Activated CD4-positive, alpha-beta memory T cell treated with anti-CD3 and anti-CD28 coated beads, Interleukin-2, amount 10 ng/mL, durations not matched to agents 7 days and 5 days (primary cell): ENCODE results near the gene SCARF1. TPM values are rescaled to one million over a fixed set of nuclear protein-coding genes. Genes with fewer than 3 reads are reported as not detected.
"Not testable (repeated sequence)": the region's sequence is repeated elsewhere in the genome, so short reads cannot be mapped to it uniquely, and the experiment has no call there.

ENCODE experiments used
- CTCF ChIA-PET: fragments of 350-600 bp; sonication (Branson Sonifier 250); formaldehyde crosslinking; loops from one replicate; lab custom pipeline; 2021; ENCODE audit warnings: antibody characterized with exemption, inconsistent platforms; lab: Charles Lee
- POLR2A ChIA-PET: fragments of 350-600 bp; sonication (Branson Sonifier 250); formaldehyde crosslinking; loops from one replicate; lab custom pipeline; 2021; ENCODE audit warnings: antibody characterized with exemption; lab: Charles Lee
- DNase-seq: peaks from one replicate; pipeline ENCODE4 v3.0.0-alpha.2; 2020
- H3K27ac Mint-ChIP-seq: one replicate; pipeline ENCODE4 v1.8.0; 2021; ENCODE audit warnings: mild to moderate bottlenecking, mixed read lengths
- H3K27me3 Mint-ChIP-seq: one replicate; pipeline ENCODE4 v1.8.0; 2021; ENCODE audit warnings: mixed read lengths
- H3K36me3 Mint-ChIP-seq: one replicate; pipeline ENCODE4 v1.8.0; 2021; ENCODE audit warnings: low read depth, mixed read lengths
- H3K4me1 Mint-ChIP-seq: one replicate; pipeline ENCODE4 v1.8.0; 2021; ENCODE audit warnings: mixed read lengths
- H3K4me3 Mint-ChIP-seq: one replicate; pipeline ENCODE4 v1.8.0; 2021; ENCODE audit warnings: mild to moderate bottlenecking, mixed read lengths
- H3K9me3 Mint-ChIP-seq: one replicate; pipeline ENCODE4 v1.8.0; 2021; ENCODE audit warnings: mixed read lengths
- total RNA-seq, 2 experiments: library from RNA; stranded (reverse); gene quantifications; one replicate each; pipeline ENCODE4 v1.2.3, GENCODE V29; 2021

The SCARF1 gene
- total RNA-seq, 2 experiments from 2014 or later = 2.8 to 3.2 TPM

DNA sequence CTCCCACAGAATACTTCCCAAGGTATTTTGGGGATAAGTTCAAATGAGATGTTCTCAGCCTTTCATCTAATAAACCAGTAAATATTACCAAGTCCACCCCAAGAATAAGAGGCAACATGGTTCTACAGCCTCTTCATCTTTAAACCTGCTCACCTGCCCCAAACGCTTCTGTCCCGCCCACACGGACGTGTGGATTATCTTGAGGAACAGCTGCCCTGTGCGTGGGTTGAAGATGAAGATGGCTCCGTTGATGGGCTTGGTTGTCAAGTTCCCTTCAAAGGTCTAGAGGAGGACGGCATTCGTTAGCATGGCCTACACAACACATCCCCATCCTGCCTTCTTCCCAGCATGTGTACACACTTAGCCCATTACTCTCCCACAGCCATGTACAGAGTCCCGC lies 12.6 kb upstream of the SCARF1 start:
- no peaks in the 10 kb centered on the region for H3K27me3 Mint-ChIP-seq
- CTCF ChIA-PET = interaction anchor here (1.1 kb wide), 1 partner anchor 9 kb away, joined by 6 read pairs; no protein-coding TSS in a partner anchor
- H3K9me3 Mint-ChIP-seq = no peaks in the 10 kb centered on the region
- POLR2A ChIA-PET = interaction anchor here (1.3 kb wide), 1 partner anchor 9 kb away, joined by 4 read pairs; the partner anchor contains the start of gene RILP
- no peaks in the 10 kb centered on the region for H3K4me1 Mint-ChIP-seq
- peaks cover 81% of the 10 kb centered on the region for H3K36me3 Mint-ChIP-seq
- DNase-seq = no peak
- H3K4me3 Mint-ChIP-seq = no peak overlapping the region
- H3K27ac Mint-ChIP-seq = no peak overlapping the region

DNA sequence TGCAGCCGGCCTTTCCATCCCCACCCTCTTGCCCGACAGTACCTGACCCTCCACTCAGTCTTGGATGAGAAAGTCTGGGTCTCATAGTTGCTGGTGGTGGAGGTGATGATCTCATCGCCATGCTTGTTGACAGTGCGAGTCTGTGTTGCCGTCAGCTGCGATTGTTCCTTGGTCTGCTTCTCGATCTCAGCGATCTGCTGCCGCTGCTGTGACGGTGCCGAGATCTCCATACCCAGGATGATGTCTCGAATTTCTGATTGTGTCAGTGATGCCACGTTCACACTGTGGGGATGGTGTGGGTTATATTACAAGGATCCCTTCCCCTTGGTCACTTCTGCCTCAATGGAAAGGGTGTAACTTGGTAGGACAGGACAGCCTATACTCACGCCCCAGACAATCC lies 8.2 kb upstream of the SCARF1 start:
- POLR2A ChIA-PET = no interaction called here
- no peaks in the 10 kb centered on the region for H3K27me3 Mint-ChIP-seq

DNA sequence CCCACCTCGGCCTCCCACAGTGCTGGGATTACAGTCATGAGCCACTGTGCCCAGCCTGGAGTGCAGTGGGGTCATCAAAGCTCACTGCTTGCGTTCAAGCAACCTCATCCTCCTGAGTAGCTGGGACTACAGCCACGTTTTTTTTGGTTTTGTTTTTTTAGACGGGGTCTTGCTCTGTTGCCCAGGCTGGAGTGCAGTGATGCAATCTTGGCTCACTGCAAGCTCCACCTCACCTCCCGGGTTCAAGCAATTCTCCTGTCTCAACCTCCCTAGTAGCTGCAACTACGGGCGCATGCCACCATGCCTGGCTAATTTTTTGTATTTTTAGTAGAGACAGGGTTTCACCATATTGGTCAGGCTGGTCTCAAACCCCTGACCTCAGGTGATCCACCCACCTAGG lies 7.3 kb upstream of the SCARF1 start:
- DNase-seq, H3K27ac Mint-ChIP-seq, CTCF ChIA-PET, H3K27me3 Mint-ChIP-seq, H3K4me3 Mint-ChIP-seq, H3K9me3 Mint-ChIP-seq: not testable (repeated sequence)
- POLR2A ChIA-PET = interaction anchor here (1.4 kb wide), 1 partner anchor 8 kb away, joined by 5 read pairs; no protein-coding TSS in a partner anchor
- Mint-ChIP-seq H3K4me1 (peaks cover 10% of the 10 kb centered on the region), H3K36me3 (peaks cover 62% of the 10 kb centered on the region)

More for the DNA sequence above, 8.2 kb upstream of the SCARF1 start:
- peaks cover 71% of the 10 kb centered on the region for H3K36me3 Mint-ChIP-seq
- no peak overlapping the region for H3K4me3 Mint-ChIP-seq
- H3K27ac Mint-ChIP-seq = no peak overlapping the region
- CTCF ChIA-PET = no interaction called here
- DNase-seq = no peak
- no peaks in the 10 kb centered on the region for H3K9me3 Mint-ChIP-seq
- H3K4me1 Mint-ChIP-seq = peaks cover 10% of the 10 kb centered on the region

DNA sequence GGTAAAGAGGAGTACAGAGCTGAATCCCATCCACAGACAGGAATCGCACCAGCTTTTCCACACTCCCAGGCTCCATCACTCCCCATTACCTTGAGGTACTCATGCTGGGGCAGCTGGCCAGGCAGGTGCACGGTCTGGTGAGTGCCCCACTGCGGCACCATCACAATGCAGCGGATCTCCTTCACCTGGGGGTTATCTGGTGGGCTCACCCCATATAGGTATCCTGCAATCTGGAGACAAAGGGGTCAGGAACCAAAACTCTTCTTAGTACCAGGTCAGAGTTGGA lies 6.0 kb upstream of the SCARF1 start:
- peaks cover 14% of the 10 kb centered on the region for H3K4me1 Mint-ChIP-seq
- DNase-seq = no peak
- ChIA-PET CTCF (interaction anchor here (1.1 kb wide), 1 partner anchor 17 kb away, joined by 4 read pairs; no protein-coding TSS in a partner anchor), POLR2A (interaction anchor here (0.8 to 1.4 kb wide), 2 partner anchors 9 to 33 kb away, joined by 3 to 5 read pairs; no protein-coding TSS in a partner anchor)
- H3K27me3 Mint-ChIP-seq = no peaks in the 10 kb centered on the region
- H3K27ac Mint-ChIP-seq = no peak overlapping the region
- H3K4me3 Mint-ChIP-seq = no peak overlapping the region
- H3K9me3 Mint-ChIP-seq = no peaks in the 10 kb centered on the region
- H3K36me3 Mint-ChIP-seq = peaks cover 54% of the 10 kb centered on the region

DNA sequence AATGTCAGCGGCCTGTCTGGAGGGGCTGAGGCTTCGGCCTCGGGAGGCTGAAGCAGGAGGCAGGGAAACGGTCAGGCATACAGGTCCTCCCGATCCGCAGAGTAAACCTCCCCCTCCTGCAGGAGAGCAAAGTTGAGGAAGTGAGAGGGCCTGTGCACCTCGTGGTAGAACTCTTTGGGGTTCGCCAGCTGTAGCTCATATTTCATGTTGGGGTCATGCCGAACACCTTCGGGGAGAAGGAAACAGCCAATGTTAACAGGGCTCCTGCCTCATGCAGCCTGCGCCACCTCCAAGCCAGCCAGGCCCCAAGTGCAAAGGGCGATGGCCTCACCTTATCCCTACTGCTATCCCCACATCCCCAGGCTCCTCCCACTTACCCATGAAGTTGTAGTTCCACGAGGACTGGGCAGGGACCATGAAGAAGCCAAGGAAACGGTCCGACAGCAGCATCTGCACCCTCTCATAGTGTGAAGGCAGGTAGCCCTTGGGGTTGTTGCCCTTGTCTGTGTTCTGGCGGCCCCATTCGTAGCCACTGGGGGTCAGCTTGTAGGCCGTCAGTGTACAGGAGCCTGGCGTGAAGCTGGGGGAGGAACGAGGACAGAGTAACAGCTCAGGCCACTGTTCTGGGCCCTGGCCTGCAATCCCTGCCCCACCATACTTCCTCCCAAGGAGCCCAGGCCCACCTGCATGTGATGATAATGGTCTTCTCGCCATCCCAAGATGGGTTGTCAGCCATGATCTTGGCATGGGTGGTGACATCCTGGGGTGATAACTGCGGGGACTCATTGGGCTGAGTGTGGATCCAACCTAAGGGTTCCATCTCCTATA lies 5.4 kb upstream of the SCARF1 start:
- ChIA-PET CTCF (interaction anchor here (2.5 to 3.6 kb wide), 2 partner anchors 18 to 21 kb away, joined by 23 to 25 read pairs; partner anchors contain the start of gene SLC43A2), POLR2A (interaction anchor here (0.8 to 3.0 kb wide), 9 partner anchors 10 to 178 kb away, joined by 3 to 15 read pairs (median 5); partner anchors contain the start of genes PRPF8, RPA1 and SMYD4)
- Mint-ChIP-seq H3K4me1 (peaks cover 20% of the 10 kb centered on the region), H3K4me3 (no peak overlapping the region), H3K9me3 (no peaks in the 10 kb centered on the region), H3K36me3 (peaks cover 48% of the 10 kb centered on the region), H3K27ac (no peak overlapping the region), H3K27me3 (no peaks in the 10 kb centered on the region)
- no peak for DNase-seq

DNA sequence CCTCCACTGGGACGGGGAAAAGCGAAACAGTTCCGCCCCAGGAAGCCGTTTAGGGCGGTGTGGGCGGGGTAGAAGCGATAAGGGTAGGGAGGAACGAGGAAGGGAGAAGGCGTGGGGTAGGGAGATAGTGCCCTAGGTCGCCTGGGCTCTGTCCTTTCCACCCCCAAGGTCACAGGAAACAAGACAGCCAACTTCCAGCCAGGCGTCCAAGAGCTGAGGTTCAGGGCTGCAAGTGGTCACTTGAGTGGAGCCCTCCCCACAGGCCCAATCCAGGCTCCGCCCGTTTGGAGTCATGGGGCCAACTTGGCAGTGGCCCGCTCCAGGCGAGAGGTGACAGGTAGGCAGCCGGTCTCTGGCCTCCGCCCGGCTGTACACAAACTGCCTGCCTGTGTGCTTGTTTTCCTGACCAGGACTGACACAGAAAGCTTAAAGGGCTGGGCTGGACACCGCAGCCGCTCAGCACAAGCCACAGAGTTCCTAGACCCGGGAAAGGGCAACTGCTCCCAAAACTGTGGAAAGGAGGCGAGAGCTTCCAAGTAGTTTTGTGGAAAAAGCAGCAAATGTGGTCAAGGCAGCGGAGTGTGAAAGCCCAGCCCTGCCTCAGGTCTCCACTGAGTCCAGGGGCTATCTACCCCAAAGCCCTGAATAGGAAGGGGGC lies 4.4 kb upstream of the SCARF1 start, which contains the start of gene RILP:
RILP (minus strand) TSS at position 23 of the 658 bp plus-strand sequence. CDS start 62 bp downstream, outside the sequence.
- Mint-ChIP-seq H3K4me1 (peaks cover 29% of the 10 kb centered on the region), H3K27me3 (no peaks in the 10 kb centered on the region), H3K9me3 (no peaks in the 10 kb centered on the region), H3K27ac (peak within 1 kb of the TSS; percentile 64), H3K36me3 (peaks cover 42% of the 10 kb centered on the region), H3K4me3 (peak within 1 kb of the TSS; percentile 62)
- no peak for DNase-seq
- CTCF ChIA-PET = interaction anchor here (1.0 to 3.6 kb wide), 21 partner anchors 12 to 601 kb away, joined by 3 to 25 read pairs (median 4); partner anchors contain the start of genes PRPF8 and SLC43A2
- POLR2A ChIA-PET = interaction anchor here (0.6 to 3.0 kb wide), 20 partner anchors 9 to 743 kb away, joined by 3 to 19 read pairs (median 5); partner anchors contain the start of genes INPP5K, PRPF8, RPA1 and RTN4RL1

DNA sequence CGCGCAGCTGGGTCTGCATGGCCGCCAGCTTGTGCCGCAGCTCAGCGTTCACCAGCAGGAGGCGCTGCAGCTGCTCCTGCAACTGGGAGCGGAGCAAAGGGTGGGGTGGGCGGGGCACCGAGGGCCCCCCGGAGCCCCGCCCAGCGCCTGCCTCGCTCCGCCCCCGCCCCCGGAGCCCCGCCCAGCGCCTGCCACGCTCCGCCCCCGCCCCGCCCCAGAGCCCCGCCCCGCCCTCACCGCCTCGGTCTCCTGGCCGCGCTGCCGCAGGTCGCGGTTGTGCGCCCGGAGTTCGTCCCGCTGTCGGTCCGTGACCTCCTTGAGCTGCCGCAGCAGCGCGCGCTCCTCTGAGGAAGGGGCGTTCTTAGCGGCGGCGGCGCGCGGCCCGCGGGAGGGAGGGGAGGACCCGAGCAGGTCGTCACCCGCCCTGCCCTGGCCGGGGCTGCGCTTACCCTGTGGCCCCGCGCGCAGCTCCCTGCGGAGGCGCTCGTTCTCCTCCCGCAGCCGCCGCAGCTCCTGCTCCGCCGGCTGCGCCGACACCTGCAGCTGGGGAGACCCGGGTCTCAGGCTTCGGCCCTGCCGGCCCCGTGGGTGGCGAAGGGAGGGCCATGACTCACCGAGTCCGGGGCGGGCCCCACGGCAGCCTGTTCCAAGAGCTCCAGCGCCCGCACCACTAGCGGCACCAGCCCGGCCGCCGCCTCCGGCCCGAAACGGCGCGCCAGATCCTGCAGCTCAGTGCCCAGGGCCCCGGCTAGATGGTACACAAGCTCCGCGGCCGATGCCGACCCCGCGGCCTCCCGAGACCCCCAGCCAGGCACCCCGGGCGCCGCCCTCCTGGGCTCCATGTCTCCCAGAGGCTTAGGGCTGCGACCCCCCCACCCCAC lies 3.7 kb upstream of the SCARF1 start:
- Mint-ChIP-seq H3K4me1 (peaks cover 37% of the 10 kb centered on the region), H3K36me3 (peaks cover 37% of the 10 kb centered on the region), H3K27me3 (no peaks in the 10 kb centered on the region), H3K4me3 (peak overlapping the region; percentile 62), H3K9me3 (no peaks in the 10 kb centered on the region), H3K27ac (peak overlapping the region; percentile 64)
- ChIA-PET POLR2A (interaction anchor here (0.6 to 3.0 kb wide), 21 partner anchors 8 to 744 kb away, joined by 3 to 19 read pairs (median 5); partner anchors contain the start of genes INPP5K, PRPF8, RPA1 and RTN4RL1), CTCF (interaction anchor here (0.5 to 3.6 kb wide), 30 partner anchors 9 to 602 kb away, joined by 3 to 25 read pairs (median 4); partner anchors contain the start of genes PITPNA, PRPF8 and SLC43A2)
- peak; percentile 95 for DNase-seq

DNA sequence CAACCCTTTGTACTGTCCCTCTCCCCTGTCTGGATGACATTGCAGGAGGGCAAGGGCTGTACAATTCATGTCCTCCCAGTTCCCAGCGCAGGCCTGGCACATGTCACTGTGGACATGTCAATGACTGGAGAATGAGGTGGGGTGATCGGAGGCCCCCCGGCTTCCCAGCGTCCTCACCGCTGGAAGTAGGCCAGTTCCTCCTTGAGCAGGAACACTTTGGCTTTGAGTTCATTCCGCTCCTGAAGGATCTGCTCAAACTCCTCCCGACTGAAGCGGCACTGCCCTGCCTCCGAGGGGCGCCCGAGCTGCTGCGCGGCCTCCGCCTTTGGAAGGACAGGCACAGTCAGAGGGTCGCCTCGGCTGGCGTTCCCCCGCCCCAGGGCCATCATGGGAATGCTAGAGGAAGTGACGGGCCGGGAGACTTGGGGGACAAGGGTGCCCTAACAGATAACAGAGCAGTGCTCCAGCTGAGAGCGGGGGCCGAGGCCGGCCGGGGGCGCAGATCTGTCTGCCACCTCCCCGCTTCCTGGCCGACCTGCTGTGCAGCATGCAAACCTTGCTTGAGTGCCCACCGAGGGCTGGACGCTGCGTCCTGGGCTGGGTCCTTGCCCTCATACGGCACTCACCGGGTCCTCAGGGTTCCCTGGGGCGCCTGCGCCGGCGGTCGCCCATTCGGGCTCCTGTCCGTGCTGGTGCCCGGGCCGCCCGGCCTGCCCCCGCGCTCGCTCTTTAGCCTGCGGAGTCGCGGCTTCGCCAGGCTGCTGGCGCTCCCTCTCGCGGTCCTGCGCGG lies 2.8 kb upstream of the SCARF1 start:
- no peaks in the 10 kb centered on the region for H3K27me3 Mint-ChIP-seq
- H3K4me1 Mint-ChIP-seq = peaks cover 41% of the 10 kb centered on the region
- POLR2A ChIA-PET = interaction anchor here (0.9 to 3.0 kb wide), 15 partner anchors 10 to 745 kb away, joined by 3 to 19 read pairs (median 4); partner anchors contain the start of genes PRPF8, RTN4RL1, SLC43A2 and YWHAE
- DNase-seq = peak; percentile 31
- H3K36me3 Mint-ChIP-seq = peaks cover 29% of the 10 kb centered on the region
- no peaks in the 10 kb centered on the region for H3K9me3 Mint-ChIP-seq
- CTCF ChIA-PET = interaction anchor here (0.5 to 3.6 kb wide), 23 partner anchors 9 to 603 kb away, joined by 3 to 25 read pairs (median 5); partner anchors contain the start of genes PITPNA, PRPF8 and SLC43A2
- no peak overlapping the region for H3K27ac Mint-ChIP-seq
- H3K4me3 Mint-ChIP-seq = peak overlapping the region; percentile 58

DNA sequence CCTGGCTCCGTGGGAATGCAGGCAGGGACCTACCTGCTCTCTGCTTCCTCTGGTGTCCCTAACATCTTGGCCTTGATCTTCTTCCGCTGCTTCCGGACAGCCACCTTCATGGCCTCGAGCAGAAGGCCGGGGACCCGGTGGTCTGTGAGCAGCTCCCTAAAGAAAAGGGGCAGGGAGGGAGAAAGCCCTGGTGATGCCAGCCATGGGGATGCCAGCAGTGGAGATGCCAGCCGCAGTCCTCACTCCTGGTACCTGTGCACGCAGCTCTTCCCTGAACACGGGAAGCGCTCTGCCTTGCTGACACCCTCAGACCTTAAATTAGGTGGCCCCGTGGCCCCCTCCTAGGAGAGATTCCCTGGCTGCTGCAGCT lies 2.3 kb upstream of the SCARF1 start:
- H3K4me3 Mint-ChIP-seq = no peak overlapping the region

DNA sequence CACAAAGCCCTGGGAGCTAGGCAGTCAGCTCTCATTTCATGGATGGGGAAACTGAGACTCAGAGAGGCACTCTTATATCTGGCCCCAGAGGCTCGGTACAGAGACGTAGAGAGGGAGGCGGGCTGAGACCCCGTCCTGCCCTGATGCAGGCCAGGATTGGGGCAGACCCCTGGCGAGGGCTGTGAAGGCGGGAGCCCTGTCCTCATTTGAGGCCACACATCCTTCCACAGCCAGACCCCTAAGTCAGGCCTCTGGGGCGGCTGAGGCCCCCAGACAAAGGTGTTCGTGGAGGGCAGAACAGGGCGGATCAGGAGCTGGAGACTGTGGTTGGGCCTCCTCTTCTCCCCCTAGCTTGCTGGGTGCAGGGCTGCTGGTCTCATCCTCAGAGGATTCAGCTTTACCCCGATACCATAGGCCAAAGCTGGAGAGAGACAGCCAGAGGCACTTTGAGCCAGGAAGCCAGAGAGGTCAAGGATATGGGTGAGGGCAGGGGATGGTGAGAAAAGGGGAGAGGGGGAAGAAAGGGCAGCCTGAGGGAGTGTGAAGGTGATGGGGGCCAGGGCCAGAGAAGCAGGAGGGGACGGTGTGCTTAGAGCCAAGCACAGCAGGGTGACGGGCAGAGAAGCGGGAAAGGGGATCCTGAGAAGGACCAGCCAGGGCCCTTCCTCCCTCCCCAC lies 805 bp upstream of the SCARF1 start:
- DNase-seq = no peak
- Mint-ChIP-seq H3K27me3 (no peaks in the 10 kb centered on the region), H3K9me3 (no peaks in the 10 kb centered on the region), H3K27ac (no peak overlapping the region), H3K4me1 (peaks cover 41% of the 10 kb centered on the region), H3K4me3 (no peak overlapping the region), H3K36me3 (peaks cover 10% of the 10 kb centered on the region)
- ChIA-PET CTCF (no interaction called here), POLR2A (interaction anchor here (3.2 kb wide), 1 partner anchor 70 kb away, joined by 11 read pairs; no protein-coding TSS in a partner anchor)

More for the DNA sequence above, 2.3 kb upstream of the SCARF1 start:
- DNase-seq = no peak
- H3K4me1 Mint-ChIP-seq = peaks cover 41% of the 10 kb centered on the region
- ChIA-PET CTCF (interaction anchor here (1.3 to 3.6 kb wide), 4 partner anchors 10 to 85 kb away, joined by 4 to 25 read pairs (median 6); partner anchors contain the start of genes PITPNA and SLC43A2), POLR2A (interaction anchor here (1.1 to 3.0 kb wide), 4 partner anchors 13 to 21 kb away, joined by 3 to 15 read pairs (median 11); partner anchors contain the start of gene SLC43A2)
- H3K27ac Mint-ChIP-seq = no peak overlapping the region
- peaks cover 23% of the 10 kb centered on the region for H3K36me3 Mint-ChIP-seq
- no peaks in the 10 kb centered on the region for H3K9me3 Mint-ChIP-seq
- H3K27me3 Mint-ChIP-seq = no peaks in the 10 kb centered on the region
